Retinal pigment epithelial cell (primary cell): Measurements from ENCODE around the gene CCDC6.

Source experiments
- DNase-seq: peaks from one replicate; pipeline ENCODE4 v3.0.0-alpha.2; 2010; ENCODE audit warnings: low read depth
- H3K4me3 ChIP-seq: 2 replicates; pipeline ENCODE4 v1.5.1; 2011; ENCODE audit warnings: mild to moderate bottlenecking, low read length, control low read depth, moderate library complexity
- TF ChIP-seq, protein P1 (sequence below): conservative IDR thresholded peaks from 2 replicates; pipeline ENCODE4 v1.5.1; 2011; ENCODE audit warnings: low read depth, low read length, control low read depth, inconsistent platforms

CCDC6 gene

DNA sequence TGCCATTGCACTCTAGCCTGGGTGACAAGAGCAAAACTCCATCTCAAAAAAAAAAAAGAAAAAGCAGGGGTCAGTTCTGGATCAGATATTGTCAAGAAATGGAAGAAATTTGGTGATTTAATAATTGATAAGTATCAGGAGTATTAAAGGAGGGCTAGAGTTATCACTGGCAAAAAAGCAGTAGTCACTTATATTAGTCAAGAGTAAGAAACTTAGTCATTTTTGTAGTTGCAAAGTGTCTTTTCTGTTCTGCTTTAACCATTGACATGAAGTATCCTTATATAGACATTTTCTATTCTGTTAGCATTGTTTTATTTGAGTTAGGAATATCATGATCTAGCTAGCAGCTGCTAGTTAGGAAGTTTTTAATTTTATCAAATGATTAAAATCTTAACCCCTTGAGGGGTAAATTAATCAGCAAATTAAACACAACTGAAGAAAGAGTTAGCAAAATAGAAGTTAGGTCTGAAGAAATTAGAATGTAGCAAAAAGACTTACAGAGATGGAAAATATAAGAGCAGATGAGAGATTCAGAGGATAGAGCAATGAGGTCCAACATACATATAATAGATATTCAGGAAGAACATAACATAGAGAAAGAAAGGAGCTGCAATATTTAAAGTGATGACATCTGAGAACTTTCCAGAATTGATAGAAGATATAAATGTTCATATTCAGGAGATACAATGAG is 7.3 kb upstream of the CCDC6 start:
- no peak for DNase-seq
- TF ChIP-seq, protein P1, sequence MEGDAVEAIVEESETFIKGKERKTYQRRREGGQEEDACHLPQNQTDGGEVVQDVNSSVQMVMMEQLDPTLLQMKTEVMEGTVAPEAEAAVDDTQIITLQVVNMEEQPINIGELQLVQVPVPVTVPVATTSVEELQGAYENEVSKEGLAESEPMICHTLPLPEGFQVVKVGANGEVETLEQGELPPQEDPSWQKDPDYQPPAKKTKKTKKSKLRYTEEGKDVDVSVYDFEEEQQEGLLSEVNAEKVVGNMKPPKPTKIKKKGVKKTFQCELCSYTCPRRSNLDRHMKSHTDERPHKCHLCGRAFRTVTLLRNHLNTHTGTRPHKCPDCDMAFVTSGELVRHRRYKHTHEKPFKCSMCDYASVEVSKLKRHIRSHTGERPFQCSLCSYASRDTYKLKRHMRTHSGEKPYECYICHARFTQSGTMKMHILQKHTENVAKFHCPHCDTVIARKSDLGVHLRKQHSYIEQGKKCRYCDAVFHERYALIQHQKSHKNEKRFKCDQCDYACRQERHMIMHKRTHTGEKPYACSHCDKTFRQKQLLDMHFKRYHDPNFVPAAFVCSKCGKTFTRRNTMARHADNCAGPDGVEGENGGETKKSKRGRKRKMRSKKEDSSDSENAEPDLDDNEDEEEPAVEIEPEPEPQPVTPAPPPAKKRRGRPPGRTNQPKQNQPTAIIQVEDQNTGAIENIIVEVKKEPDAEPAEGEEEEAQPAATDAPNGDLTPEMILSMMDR = no peak

DNA sequence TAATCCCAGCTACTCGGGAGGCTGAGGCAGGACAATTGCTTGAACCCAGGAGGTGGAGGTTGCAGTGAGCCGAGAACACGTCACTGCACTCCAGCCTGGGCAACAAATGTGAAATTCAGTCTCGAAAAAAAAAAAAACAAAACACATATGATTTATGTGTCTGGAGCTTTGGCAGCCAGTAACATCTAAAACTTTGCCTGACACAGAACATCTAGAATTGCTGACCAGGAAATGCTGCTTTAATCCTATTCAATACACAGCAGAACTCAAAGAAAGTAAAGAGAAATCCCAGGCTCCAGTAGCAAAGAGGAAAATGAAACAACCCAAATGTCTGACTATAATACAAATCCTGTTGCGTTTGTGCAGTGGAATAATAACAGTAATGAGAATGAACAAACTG is 4.5 kb upstream of the CCDC6 start:
- TF ChIP-seq, protein P1 = no peak
- no peak for DNase-seq
- H3K4me3 ChIP-seq = no peak overlapping the region

More for the DNA sequence above, 7.3 kb upstream of the CCDC6 start:
- H3K4me3 ChIP-seq = no peak overlapping the region

DNA sequence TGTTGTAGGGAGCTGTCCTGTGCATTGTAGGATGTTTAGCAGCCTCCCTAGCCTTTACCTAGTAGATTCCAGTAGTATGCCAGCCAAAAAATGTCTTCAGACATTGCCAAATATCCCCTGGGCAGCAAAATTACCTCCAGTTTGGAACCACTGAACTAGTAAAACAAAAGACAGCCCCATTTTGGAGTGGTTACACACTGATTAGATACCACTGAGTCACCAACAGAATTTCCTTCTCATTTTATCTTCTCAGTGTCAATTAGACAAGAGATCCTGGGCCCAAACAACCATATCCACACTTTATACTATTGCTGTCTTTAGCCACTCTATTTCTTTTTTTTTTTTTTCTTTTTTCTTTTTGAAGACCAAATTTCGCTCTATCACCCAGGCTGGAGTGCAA is 3.5 kb upstream of the CCDC6 start:
- no peak overlapping the region for H3K4me3 ChIP-seq
- TF ChIP-seq, protein P1 = no peak
- no peak for DNase-seq

DNA sequence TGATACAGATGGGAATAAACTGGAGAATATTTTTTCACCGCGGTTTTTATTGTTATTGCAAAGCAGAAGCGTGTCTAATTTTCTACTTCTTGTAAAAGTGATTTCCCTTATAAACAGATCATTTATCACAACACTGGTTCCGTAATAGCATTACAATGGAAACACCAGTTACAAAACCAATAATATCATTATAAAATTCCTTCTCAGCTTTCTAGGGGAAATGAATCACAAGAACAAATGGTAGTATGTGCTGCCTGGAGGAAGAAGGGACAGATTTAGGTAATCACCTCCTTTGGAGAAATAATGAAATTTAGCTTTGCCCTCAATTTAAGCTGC is 2.4 kb upstream of the CCDC6 start:
- DNase-seq = no peak
- peak overlapping the region; percentile 52 for H3K4me3 ChIP-seq
- TF ChIP-seq, protein P1 = no peak

DNA sequence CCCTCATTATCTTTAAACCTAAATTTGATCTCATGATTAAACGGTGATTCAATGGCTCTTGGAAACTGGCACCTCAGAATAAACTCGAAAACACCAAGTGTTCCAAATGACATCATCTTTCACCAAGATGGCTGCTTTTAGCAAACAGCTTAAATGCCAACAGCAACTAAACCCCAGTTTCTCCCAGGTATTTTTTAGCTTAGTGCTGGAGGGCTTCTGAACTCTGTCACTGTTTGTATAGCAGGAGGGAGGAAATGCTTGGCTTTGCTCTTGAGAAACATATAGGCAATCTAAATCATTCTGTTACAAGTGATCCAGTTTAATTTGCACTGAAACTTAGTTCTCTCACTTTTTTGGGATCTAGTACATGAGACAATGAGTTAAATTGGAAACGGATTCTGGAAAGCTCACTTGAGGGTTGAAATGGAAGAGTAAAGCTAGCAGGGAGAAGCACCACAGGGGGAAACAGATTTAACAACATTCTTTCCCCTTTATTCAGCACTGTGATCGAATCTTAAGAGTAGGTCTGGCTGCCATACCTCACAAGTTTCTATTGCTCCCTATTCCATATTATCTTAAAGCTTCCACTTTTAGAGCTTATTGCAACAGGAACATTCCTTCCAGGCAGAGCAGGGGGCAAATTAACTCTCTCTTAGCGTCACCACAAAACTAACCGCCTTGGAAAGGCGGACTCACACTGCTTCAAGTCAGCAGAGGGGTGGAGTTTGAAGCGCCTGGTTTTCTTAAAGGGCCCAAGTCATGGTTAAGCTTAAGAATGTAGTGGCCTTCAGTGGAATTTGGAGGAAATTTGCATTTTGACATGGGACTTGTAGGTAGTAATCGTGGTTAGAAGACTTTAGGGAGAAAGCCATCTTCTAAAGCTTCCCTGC is 1.8 kb upstream of the CCDC6 start:
- TF ChIP-seq, protein P1 = no peak
- peak; percentile 76 for DNase-seq
- peak overlapping the region; percentile 52 for H3K4me3 ChIP-seq

DNA sequence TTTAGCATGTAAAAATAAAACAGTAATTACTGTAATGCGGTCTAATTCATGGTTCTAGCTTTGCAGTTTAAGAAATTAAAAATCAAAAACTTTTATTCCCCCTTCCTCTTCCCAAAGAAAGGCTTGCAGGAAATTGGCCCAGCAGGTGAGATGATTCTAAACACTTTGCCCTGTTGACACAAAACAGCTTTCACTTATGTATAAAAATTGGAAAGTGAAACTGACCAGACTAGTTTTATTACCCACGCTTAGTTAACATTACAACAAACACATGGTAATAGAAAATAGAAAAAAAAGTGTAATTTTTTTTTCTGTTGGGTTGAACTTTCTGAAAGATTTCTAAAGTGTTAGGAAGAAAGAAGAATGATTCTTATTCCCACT is 1.2 kb upstream of the CCDC6 start:
- TF ChIP-seq, protein P1 = no peak
- no peak for DNase-seq
- peak overlapping the region; percentile 52 for H3K4me3 ChIP-seq
